SK-N-SH treated with all-trans-retinoic acid at 6 μM for 48 hours (cell line): ENCODE measurements around the gene RETREG1.

ENCODE experiments used
- ATAC-seq: fragments of 200-7000 bp; cut with Tn5 transposase; 3 replicates; pipeline ENCODE4 v1.9.1; 2020; ENCODE audit warnings: mild to moderate bottlenecking, moderate library complexity
- ARNTL ChIP-seq: fragments of 450-650 bp; formaldehyde crosslinking; IDR thresholded peaks from 2 replicates; pipeline ENCODE4 v1.5.0; 2020; ENCODE audit warnings: low read depth, mild to moderate bottlenecking, moderate library complexity, borderline replicate concordance
- BACH2 ChIP-seq: fragments of 250-450 bp; sonication (Bioruptor Pico); IDR thresholded peaks from 2 replicates; pipeline ENCODE4 v1.9.0; 2021; ENCODE audit warnings: mild to moderate bottlenecking, borderline replicate concordance
- CSDC2 ChIP-seq: fragments of 250-450 bp; sonication (Bioruptor Pico); IDR thresholded peaks from 2 replicates; pipeline ENCODE4 v1.5.0; 2020; ENCODE audit warnings: mild to moderate bottlenecking, moderate library complexity
- RARB ChIP-seq: fragments of 250-450 bp; sonication (Bioruptor Pico); IDR thresholded peaks from 2 replicates; pipeline ENCODE4 v1.8.0; 2021; ENCODE audit warnings: mild to moderate bottlenecking, moderate library complexity
- SNAI2 ChIP-seq: fragments of 250-450 bp; sonication (Bioruptor Pico); IDR thresholded peaks from 2 replicates; pipeline ENCODE4 v1.5.0; 2020; ENCODE audit warnings: mild to moderate bottlenecking, moderate library complexity
- TCF4 ChIP-seq: fragments of 250-450 bp; sonication (Bioruptor Pico); IDR thresholded peaks from 2 replicates; pipeline ENCODE4 v1.8.0; 2021; ENCODE audit warnings: mild to moderate bottlenecking, moderate library complexity, borderline replicate concordance
- ZFP3 ChIP-seq: fragments of 250-450 bp; sonication (Bioruptor Pico); IDR thresholded peaks from 2 replicates; pipeline ENCODE4 v1.5.0; 2020; ENCODE audit warnings: mild to moderate bottlenecking, moderate library complexity
- TF ChIP-seq, protein P1 (sequence below): fragments of 250-450 bp; sonication (Bioruptor Pico); IDR thresholded peaks from 2 replicates; pipeline ENCODE4 v1.5.1; 2020; ENCODE audit warnings: low read depth, mild to moderate bottlenecking, moderate library complexity
- TF ChIP-seq, protein P2 (sequence below): fragments of 250-450 bp; sonication (Bioruptor Pico); IDR thresholded peaks from 2 replicates; pipeline ENCODE4 v1.8.0; 2021; ENCODE audit warnings: low read depth, mild to moderate bottlenecking, moderate library complexity, borderline replicate concordance

Gene RETREG1

DNA sequence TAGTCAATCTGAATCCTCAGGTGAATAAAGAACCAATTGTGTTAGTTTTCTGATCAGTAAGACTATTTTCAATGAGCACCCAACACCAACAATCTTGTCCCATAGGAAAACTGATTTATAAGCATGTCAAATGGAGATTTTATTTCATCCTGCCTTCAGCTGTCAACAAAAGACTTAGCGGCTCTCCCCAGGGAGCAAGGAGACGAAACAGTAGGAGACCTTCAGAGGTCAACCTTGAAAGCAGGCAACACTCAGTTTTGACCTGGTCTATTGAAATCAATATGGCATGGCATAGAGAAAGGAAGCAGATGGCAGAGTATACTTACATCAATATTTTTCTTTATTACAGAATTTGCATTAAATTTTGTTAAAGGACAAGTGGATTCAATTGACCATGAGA, 185.3 kb downstream of the RETREG1 start (continued):
- TF ChIP-seq BACH2 = no peak
- no peak for TF ChIP-seq ZFP3 (CRISPR knock-in tag)
- no peak for TF ChIP-seq ARNTL (CRISPR knock-in tag)
- TF ChIP-seq CSDC2 = no peak

DNA sequence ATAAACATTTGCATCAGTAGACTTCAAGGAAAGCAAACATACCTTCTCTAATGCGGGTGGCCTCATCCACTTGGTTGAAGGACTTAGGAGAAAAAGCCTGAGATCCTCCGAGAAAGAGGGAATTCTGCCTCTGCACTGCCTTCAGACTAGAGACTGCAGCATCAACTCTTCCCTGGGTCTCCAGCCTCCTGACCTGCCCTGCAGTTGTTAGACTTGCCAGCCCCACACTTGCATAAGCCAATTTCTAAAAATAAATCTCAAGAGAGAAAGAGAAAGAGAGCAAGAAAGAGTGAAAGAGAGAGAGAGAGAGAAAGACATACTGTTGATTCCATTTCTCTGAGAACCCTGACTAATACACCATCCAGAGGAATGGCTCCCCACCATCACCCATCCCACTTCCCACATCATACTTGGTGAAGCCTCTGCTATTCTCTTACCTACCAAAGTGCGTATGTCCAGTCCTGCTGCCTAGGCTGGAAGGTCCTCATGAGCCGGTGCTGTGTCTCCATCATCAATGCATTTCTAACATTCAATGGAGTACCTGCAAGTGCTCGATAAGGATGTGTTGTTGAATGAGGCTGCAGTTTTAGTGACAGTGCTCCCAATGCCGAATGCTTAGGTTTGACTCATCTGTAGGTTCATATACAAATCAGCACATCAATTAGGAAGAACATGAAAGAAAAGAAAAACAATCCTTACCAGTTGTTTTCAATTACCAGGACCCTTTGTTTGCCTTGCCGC, 186.3 kb downstream of the RETREG1 start:
- no peak for ATAC-seq
- TF ChIP-seq RARB (CRISPR knock-in tag) = no peak
- no peak for TF ChIP-seq CSDC2
- no peak for TF ChIP-seq ZFP3 (CRISPR knock-in tag)
- TF ChIP-seq TCF4 = no peak

DNA sequence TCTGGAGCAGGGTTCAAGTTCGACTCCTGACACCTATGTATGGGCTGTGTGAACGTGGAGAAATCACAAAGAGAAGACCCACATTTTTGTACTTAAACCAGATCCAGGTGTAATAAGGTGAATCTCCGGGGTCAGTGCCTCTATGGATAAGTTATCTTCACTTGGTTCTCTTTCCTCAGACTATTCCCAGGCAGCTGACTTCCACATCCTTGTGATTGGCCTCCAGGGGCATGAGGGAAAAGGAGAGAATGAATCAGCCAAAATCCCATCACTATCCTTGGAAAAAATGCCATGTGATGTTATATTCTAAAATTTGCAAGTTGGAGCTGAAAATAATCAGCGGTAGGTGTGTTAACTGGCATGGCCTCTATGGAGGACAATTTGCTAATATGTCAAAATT, 188.4 kb downstream of the RETREG1 start:
- TF ChIP-seq CSDC2 (no peak), TCF4 (no peak), ARNTL (CRISPR knock-in tag) (no peak)
- TF ChIP-seq, protein P1, sequence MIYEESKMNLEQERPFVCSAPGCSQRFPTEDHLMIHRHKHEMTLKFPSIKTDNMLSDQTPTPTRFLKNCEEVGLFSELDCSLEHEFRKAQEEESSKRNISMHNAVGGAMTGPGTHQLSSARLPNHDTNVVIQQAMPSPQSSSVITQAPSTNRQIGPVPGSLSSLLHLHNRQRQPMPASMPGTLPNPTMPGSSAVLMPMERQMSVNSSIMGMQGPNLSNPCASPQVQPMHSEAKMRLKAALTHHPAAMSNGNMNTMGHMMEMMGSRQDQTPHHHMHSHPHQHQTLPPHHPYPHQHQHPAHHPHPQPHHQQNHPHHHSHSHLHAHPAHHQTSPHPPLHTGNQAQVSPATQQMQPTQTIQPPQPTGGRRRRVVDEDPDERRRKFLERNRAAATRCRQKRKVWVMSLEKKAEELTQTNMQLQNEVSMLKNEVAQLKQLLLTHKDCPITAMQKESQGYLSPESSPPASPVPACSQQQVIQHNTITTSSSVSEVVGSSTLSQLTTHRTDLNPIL (CRISPR knock-in tag) = no peak
- TF ChIP-seq, all 23 proteins: peak for 0
- no peak for ATAC-seq

DNA sequence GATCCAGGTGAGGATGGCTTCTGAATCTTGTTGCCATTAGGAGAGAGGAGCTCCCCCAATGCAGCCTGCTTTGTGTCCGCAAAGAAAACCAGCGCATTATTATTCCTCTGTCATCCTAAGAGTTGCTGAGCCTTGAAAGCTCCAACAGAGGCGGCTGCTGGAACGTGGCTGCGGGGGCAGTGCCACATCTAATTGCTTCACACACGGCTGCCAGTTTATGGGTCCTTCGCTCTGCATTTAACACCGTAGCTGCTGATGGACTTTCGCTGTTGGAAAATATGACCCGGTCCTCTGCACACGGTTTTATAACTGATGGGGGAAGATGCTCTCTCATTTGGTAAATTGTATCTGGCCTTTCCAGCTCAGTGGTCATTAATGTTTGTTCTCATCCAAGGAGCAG, 189.2 kb downstream of the RETREG1 start:
- TF ChIP-seq SNAI2 (CRISPR knock-in tag) = no peak
- TF ChIP-seq, protein P2, sequence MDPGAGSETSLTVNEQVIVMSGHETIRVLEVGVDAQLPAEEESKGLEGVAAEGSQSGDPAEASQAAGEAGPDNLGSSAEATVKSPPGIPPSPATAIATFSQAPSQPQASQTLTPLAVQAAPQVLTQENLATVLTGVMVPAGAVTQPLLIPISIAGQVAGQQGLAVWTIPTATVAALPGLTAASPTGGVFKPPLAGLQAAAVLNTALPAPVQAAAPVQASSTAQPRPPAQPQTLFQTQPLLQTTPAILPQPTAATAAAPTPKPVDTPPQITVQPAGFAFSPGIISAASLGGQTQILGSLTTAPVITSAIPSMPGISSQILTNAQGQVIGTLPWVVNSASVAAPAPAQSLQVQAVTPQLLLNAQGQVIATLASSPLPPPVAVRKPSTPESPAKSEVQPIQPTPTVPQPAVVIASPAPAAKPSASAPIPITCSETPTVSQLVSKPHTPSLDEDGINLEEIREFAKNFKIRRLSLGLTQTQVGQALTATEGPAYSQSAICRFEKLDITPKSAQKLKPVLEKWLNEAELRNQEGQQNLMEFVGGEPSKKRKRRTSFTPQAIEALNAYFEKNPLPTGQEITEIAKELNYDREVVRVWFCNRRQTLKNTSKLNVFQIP (CRISPR knock-in tag) = no peak
- TF ChIP-seq, all 23 proteins: peak for 0

More for the DNA sequence above, 189.2 kb downstream of the RETREG1 start:
- no peak for ATAC-seq
